ENCODE results near the gene IRAK1.

The IRAK1 gene

DNA sequence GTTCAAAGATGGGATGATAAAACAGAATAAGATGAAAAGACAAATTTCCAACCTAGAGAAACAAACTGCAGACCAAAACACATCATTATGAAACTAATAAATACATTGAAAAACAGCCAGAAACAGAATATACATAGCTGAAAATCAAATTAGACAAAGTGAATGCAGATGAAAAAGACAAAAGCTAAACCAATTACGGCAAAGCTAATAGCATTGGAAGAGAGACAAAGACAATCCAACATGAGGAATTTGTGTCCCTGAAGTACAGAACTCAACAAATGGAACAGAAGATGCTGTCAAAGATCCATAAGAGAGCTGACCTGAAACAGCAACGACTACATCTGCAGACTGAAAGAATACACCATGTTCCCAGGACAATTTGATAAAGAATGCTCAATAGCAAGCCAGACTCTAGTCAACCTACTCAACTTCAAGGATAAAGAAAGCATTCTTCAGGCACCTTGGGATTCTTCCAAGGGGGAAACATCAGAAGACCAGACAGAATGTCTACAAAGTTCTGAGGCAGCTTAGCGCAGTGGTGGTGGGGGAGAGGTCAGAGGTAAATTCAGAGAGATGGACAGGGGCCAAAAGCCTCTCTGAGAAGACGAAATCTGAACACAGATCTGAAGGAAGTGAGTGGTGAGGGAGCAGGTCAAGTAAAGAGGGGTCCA lies 27.4 kb upstream of the IRAK1 start:
- H4K20me1 ChIP-seq, result peaks cover 81 to 100% (median 97%) of the 10 kb centered on the region in 11 experiments; a peak in 21 of 22 replicates
- peaks cover 99 to 100% (median 100%) of the 10 kb centered on the region in 11 experiments for H3K27me3 ChIP-seq
- peaks cover 4 to 52% (median 28%) of the 10 kb centered on the region in 11 experiments; a peak in 14 of 22 replicates for H3K36me3 ChIP-seq
- peaks cover 25 to 35% (median 31%) of the 10 kb centered on the region in 10 experiments for H3K4me1 ChIP-seq
- no peaks in the 10 kb centered on the region for H3K9me3 ChIP-seq (replicated peaks in 1 of 11)
- TF ChIP-seq Cebpa-rat (IDR thresholded peaks at IDR 0.05), result no peak
- no peak overlapping the region for H3K4me2 ChIP-seq
- H3K9ac ChIP-seq, result no peak overlapping the region
- H3K27ac ChIP-seq, result no peak overlapping the region
- no peak overlapping the region for H3K4me3 ChIP-seq

DNA sequence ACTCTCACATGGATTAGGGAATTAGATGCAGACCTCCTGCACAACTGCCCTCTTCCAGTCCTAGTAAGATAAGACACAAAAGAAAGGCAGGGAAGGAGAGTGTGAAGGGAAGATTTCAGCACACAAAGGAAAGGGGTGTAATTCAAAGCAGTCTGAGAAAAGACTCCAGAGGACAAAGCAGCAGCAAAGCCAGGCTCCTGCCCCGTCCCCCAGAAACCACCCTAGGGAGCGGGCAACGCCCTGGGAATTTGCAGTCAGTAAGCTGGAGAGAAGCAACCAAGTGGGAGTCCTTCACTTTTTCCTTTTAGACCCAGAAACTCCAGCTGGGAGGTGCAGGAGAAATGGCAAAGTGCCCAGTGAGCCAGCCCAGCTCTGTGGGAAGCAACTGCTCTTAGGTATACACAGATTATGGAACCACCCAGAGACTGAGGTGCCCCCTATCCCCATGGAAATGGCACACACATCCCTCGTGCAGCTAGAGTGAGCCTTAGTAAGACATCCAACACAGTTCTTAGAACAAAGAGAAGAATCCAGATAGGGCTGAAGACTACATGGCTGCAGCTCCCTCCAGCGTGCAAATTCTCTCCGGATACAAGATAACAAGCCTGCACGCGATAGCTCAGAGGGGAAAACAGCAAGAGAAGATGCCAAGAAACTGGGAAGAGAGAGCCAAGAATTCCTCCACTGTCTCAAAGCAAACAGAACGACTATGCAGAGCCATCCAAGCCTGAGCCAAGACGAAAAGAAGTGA lies 26.5 kb upstream of the IRAK1 start:
- Histone ChIP-seq H3K9me3 (replicated peaks in 1 of 11) (no peaks in the 10 kb centered on the region), H3K27ac (no peak overlapping the region), H3K9ac (no peak overlapping the region), H3K4me1 (peaks cover 33 to 44% (median 37%) of the 10 kb centered on the region in 10 experiments), H4K20me1 (peaks cover 81 to 100% (median 97%) of the 10 kb centered on the region in 11 experiments; a peak in 21 of 22 replicates), H3K4me3 (no peak overlapping the region), H3K4me2 (no peak overlapping the region), H3K27me3 (peaks cover 99 to 100% (median 100%) of the 10 kb centered on the region in 11 experiments), H3K36me3 (peaks cover 4 to 52% (median 28%) of the 10 kb centered on the region in 11 experiments; a peak in 14 of 22 replicates)
- TF ChIP-seq Cebpa-rat (IDR thresholded peaks at IDR 0.05), result no peak

- peak overlapping the region in 1 of 11 experiments; percentile 15; a peak in 1 of 22 replicates for H3K9ac ChIP-seq
- H3K4me1 ChIP-seq, result peaks cover 21 to 61% (median 44%) of the 10 kb centered on the region in 10 experiments
- H3K27me3 ChIP-seq, result peaks cover 99 to 100% (median 100%) of the 10 kb centered on the region in 11 experiments
- H4K20me1 ChIP-seq, result peaks cover 78 to 100% (median 97%) of the 10 kb centered on the region in 11 experiments; a peak in 21 of 22 replicates
- H3K36me3 ChIP-seq, result peaks cover 4 to 47% (median 16%) of the 10 kb centered on the region in 11 experiments; a peak in 18 of 22 replicates
- peak overlapping the region in 1 of 11 experiments; percentile 7; a peak in 1 of 22 replicates for H3K27ac ChIP-seq
- peak overlapping the region in 2 of 11 experiments; percentile 20 to 31; a peak in 1 of 22 replicates for H3K4me2 ChIP-seq
- no peak for TF ChIP-seq Cebpa-rat (IDR thresholded peaks at IDR 0.05)
- H3K4me3 ChIP-seq, result no peak overlapping the region
- H3K9me3 ChIP-seq (replicated peaks in 1 of 11), result no peaks in the 10 kb centered on the region
Observed at GRCh38 chrX:154044091-154044490, 24.4 kb upstream of the IRAK1 start.

GRCh38 chrX:154043003-154043763 lies 23.5 kb upstream of the IRAK1 start:
- Histone ChIP-seq H3K4me3 (no peak overlapping the region), H4K20me1 (peaks cover 70 to 100% (median 94%) of the 10 kb centered on the region in 11 experiments; a peak in 20 of 22 replicates), H3K27me3 (peaks cover 96 to 100% (median 100%) of the 10 kb centered on the region in 11 experiments), H3K36me3 (peaks cover 0 to 42% (median 9%) of the 10 kb centered on the region in 11 experiments; a peak in 15 of 22 replicates), H3K9ac (peak overlapping the region in 1 of 11 experiments; percentile 10; a peak in 1 of 22 replicates), H3K4me2 (peak overlapping the region in 9 of 11 experiments; percentile 4 to 35 (median 20); a peak in 7 of 22 replicates), H3K4me1 (peaks cover 21 to 64% (median 44%) of the 10 kb centered on the region in 10 experiments), H3K9me3 (replicated peaks in 1 of 11) (no peaks in the 10 kb centered on the region), H3K27ac (peak overlapping the region in 2 of 11 experiments; percentile 7 to 31; a peak in 2 of 22 replicates)
- TF ChIP-seq Cebpa-rat (IDR thresholded peaks at IDR 0.05), result no peak

DNA sequence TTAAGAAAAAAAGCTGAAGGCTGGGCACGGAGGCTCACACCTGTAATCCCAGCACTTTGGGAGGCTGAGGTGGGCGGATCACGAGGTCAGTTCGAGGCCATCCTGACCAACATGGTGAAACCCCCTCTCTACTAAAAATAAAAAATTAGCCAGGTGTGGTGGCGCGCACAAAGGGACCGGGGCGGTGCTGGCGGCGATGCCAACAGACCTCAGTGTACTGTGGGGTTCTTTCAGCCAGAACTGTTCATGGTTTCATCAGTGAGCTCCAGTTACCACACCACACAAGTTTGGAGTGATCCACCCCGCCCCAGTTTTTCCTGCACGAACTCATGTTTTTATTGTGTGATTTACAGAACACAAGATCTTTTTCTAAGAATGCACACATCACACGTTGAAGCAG lies 21.2 kb upstream of the IRAK1 start:
- peak overlapping the region in 4 of 11 experiments; percentile 10 to 16 (median 14); a peak in 6 of 22 replicates for H3K4me2 ChIP-seq
- H3K9me3 ChIP-seq (replicated peaks in 1 of 11), result no peaks in the 10 kb centered on the region
- H3K9ac ChIP-seq, result peak overlapping the region in 2 of 11 experiments; percentile 1 to 45; a peak in 2 of 22 replicates
- H3K27me3 ChIP-seq, result peaks cover 89 to 100% (median 99%) of the 10 kb centered on the region in 11 experiments
- peak overlapping the region in 4 of 11 experiments; percentile 37 to 54 (median 46); a peak in 8 of 22 replicates for H3K27ac ChIP-seq
- peaks cover 21 to 64% (median 44%) of the 10 kb centered on the region in 10 experiments for H3K4me1 ChIP-seq
- H3K4me3 ChIP-seq, result no peak overlapping the region
- H3K36me3 ChIP-seq, result peaks cover 0 to 20% (median 8%) of the 10 kb centered on the region in 11 experiments; a peak in 12 of 22 replicates
- peaks cover 63 to 95% (median 87%) of the 10 kb centered on the region in 11 experiments; a peak in 21 of 22 replicates for H4K20me1 ChIP-seq
- TF ChIP-seq Cebpa-rat (IDR thresholded peaks at IDR 0.05), result no peak

GRCh38 chrX:154040307-154040756 lies 20.6 kb upstream of the IRAK1 start:
- Histone ChIP-seq H3K27ac (peak overlapping the region in 6 of 11 experiments; percentile 15 to 51 (median 40); a peak in 7 of 22 replicates), H3K4me1 (peaks cover 21 to 64% (median 44%) of the 10 kb centered on the region in 10 experiments)

GRCh38 chrX:154039577-154039976 lies 19.9 kb upstream of the IRAK1 start:
- no peak for TF ChIP-seq Cebpa-rat (IDR thresholded peaks at IDR 0.05)
- peaks cover 67 to 94% (median 88%) of the 10 kb centered on the region in 11 experiments; a peak in 21 of 22 replicates for H4K20me1 ChIP-seq

More at GRCh38 chrX:154040307-154040756, 20.6 kb upstream of the IRAK1 start:
- H3K9me3 ChIP-seq (replicated peaks in 1 of 11), result no peaks in the 10 kb centered on the region
- H3K9ac ChIP-seq, result peak overlapping the region in 3 of 11 experiments; percentile 12 to 45 (median 39); a peak in 5 of 22 replicates
- H3K4me3 ChIP-seq, result no peak overlapping the region
- peak overlapping the region in 4 of 11 experiments; percentile 10 to 16 (median 14); a peak in 6 of 22 replicates for H3K4me2 ChIP-seq
- peaks cover 65 to 94% (median 88%) of the 10 kb centered on the region in 11 experiments; a peak in 21 of 22 replicates for H4K20me1 ChIP-seq
- TF ChIP-seq Cebpa-rat (IDR thresholded peaks at IDR 0.05), result no peak
- peaks cover 89 to 100% (median 99%) of the 10 kb centered on the region in 11 experiments for H3K27me3 ChIP-seq
- peaks cover 0 to 22% (median 12%) of the 10 kb centered on the region in 11 experiments; a peak in 12 of 22 replicates for H3K36me3 ChIP-seq

More at GRCh38 chrX:154039577-154039976, 19.9 kb upstream of the IRAK1 start:
- H3K27ac ChIP-seq, result peak overlapping the region in 4 of 11 experiments; percentile 26 to 51 (median 42); a peak in 6 of 22 replicates
- H3K27me3 ChIP-seq, result peaks cover 89 to 100% (median 99%) of the 10 kb centered on the region in 11 experiments
- H3K4me2 ChIP-seq, result peak overlapping the region in 1 of 11 experiments; percentile 16; a peak in 1 of 22 replicates
- no peak overlapping the region for H3K4me3 ChIP-seq
- H3K36me3 ChIP-seq, result peaks cover 0 to 24% (median 8%) of the 10 kb centered on the region in 11 experiments; a peak in 12 of 22 replicates
- peaks cover 23 to 58% (median 46%) of the 10 kb centered on the region in 10 experiments for H3K4me1 ChIP-seq
- H3K9me3 ChIP-seq (replicated peaks in 1 of 11), result no peaks in the 10 kb centered on the region
- peak overlapping the region in 2 of 11 experiments; percentile 12 to 45; a peak in 2 of 22 replicates for H3K9ac ChIP-seq
